Adrenal gland (tissue), 5 donors: ENCODE data around the gene NPAS1.

ENCODE experiments used
- CTCF ChIP-seq, 6 experiments: fragments of 450-650 bp in 4 of 6; fragments of 200-600 bp in 2 of 6; sonication (generic) in 1 of 6; IDR thresholded peaks; 1 replicate in 5 of 6; 2 replicates in 1 of 6; pipeline versions ENCODE4 v1.5.1 to v1.8.0; 2016 to 2021; ENCODE audit warnings: antibody characterized with exemption in 6 of 6, mild to moderate bottlenecking in 2 of 6, moderate library complexity in 1 of 6
- POLR2A ChIP-seq, 2 donors: fragments of 450-650 bp; IDR thresholded peaks; one replicate each; pipeline ENCODE4 v1.6.1; 2017; ENCODE audit warnings: antibody characterized with exemption in 2 of 2, mild to moderate bottlenecking in 2 of 2, moderate library complexity in 1 of 2
- donor health status: DM: no; HTN: no; CAD: no.

GRCh38 chr19:46981286-46981945 lies 38.2 kb upstream of the NPAS1 start:
- no peak for TF ChIP-seq CTCF (IDR thresholded peaks at IDR 0.05)
- TF ChIP-seq POLR2A (IDR thresholded peaks at IDR 0.05), result no peak
